Natural killer cell (primary cell): ENCODE results near the gene RASSF5. TPM values are rescaled to one million over a fixed set of nuclear protein-coding genes. Genes with fewer than 3 reads are reported as not detected.

Experiments
- ATAC-seq, 3 donors: fragments of 150-1000 bp in 2 of 3; fragments of 200-7000 bp in 1 of 3; cut with Tn5 transposase; 1 replicate in 1 of 3; 2 replicates in 2 of 3; pipeline ENCODE4 v1.10.0; 2021; ENCODE audit warnings: mild to moderate bottlenecking in 2 of 3, moderate library complexity in 2 of 3
- DNase-seq, 2 donors: peaks; one replicate each; pipeline versions ENCODE4 v3.0.0 to v3.0.0-alpha.2; 2013 to 2021; ENCODE audit warnings: mixed read lengths in 1 of 2
- H3K27ac ChIP-seq: one replicate; pipeline ENCODE4 v1.5.1; 2013; ENCODE audit warnings: mild to moderate bottlenecking, low read length
- H3K27me3 ChIP-seq: one replicate; pipeline ENCODE4 v1.6.1; 2013; ENCODE audit warnings: low read length; ENCODE audit not compliant: control insufficient read depth, insufficient read depth
- H3K36me3 ChIP-seq: one replicate; pipeline ENCODE4 v1.6.1; 2013; ENCODE audit warnings: low read length; ENCODE audit not compliant: control insufficient read depth, insufficient read depth
- H3K4me1 ChIP-seq: one replicate; pipeline ENCODE4 v1.6.1; 2013; ENCODE audit warnings: low read length; ENCODE audit not compliant: control insufficient read depth, insufficient read depth
- H3K4me3 ChIP-seq: one replicate; pipeline ENCODE4 v1.5.1; 2013; ENCODE audit warnings: low read length
- H3K9me3 ChIP-seq: one replicate; pipeline ENCODE4 v1.6.1; 2013; ENCODE audit warnings: low read length; ENCODE audit not compliant: control insufficient read depth, insufficient read depth
- H3K27ac Mint-ChIP-seq, 2 donors: one replicate each; pipeline ENCODE4 v1.8.0; 2022; ENCODE audit warnings: mild to moderate bottlenecking in 2 of 2, mixed read lengths in 2 of 2, moderate library complexity in 1 of 2
- H3K27me3 Mint-ChIP-seq, 2 donors: one replicate each; pipeline ENCODE4 v1.8.0; 2022; ENCODE audit warnings: low read depth in 2 of 2, mixed read lengths in 2 of 2
- H3K36me3 Mint-ChIP-seq: one replicate; pipeline ENCODE4 v1.8.0; 2022; ENCODE audit warnings: mixed read lengths
- H3K4me1 Mint-ChIP-seq, 2 donors: one replicate each; pipeline ENCODE4 v1.8.0; 2022; ENCODE audit warnings: mixed read lengths in 2 of 2
- H3K4me3 Mint-ChIP-seq: one replicate; pipeline ENCODE4 v1.8.0; 2022; ENCODE audit warnings: mild to moderate bottlenecking, moderate library complexity, mixed read lengths
- H3K9me3 Mint-ChIP-seq, 2 donors: one replicate each; pipeline ENCODE4 v1.8.0; 2022; ENCODE audit warnings: mixed read lengths in 2 of 2
- CTCF ChIP-seq: fragments of 200-600 bp; IDR thresholded peaks from one replicate; pipeline ENCODE4 v1.8.0; 2022; ENCODE audit warnings: antibody characterized with exemption
- WGBS: methylation state at CpG from one replicate; pipeline ENCODE4 v1.1.7; 2013; ENCODE audit warnings: missing lambda C conversion rate; ENCODE audit not compliant: insufficient coverage; 5-methylcytosine and 5-hydroxymethylcytosine counted together
- intact Hi-C: fragments of 100-400 bp; cut with micrococcal nuclease; formaldehyde crosslinking; loops from one replicate; pipeline ENCODE4 v1.14.2; 2022
- total RNA-seq, 4 donors: library from RNA; stranded (reverse); fragments of 120-200 nt in 1 of 4; gene quantifications; one replicate each; pipeline versions ENCODE4 v1.2.3 to v1.2.4, GENCODE V29; 2013 to 2022

RASSF5 gene
- total RNA-seq, 3 donors from 2014 or later (not counting 1 experiment from before 2014, with no cell fraction given), result 231 to 333 (median 279) TPM

- Mint-ChIP-seq H3K9me3 (no peaks in the 10 kb centered on the region), H3K4me3 (no peak overlapping the region), H3K27me3 (no peaks in the 10 kb centered on the region), H3K27ac (no peak overlapping the region), H3K4me1 (peaks cover 7 to 9% of the 10 kb centered on the region in 2 donors), H3K36me3 (peaks cover 6% of the 10 kb centered on the region)
- Histone ChIP-seq H3K27ac (no peak overlapping the region), H3K4me3 (no peak overlapping the region), H3K4me1 (peaks cover 8% of the 10 kb centered on the region), H3K9me3 (no peaks in the 10 kb centered on the region), H3K27me3 (no peaks in the 10 kb centered on the region), H3K36me3 (peaks cover 56% of the 10 kb centered on the region)
- TF ChIP-seq CTCF, result no peak
- intact Hi-C loops, result loop anchor here (1.0 kb wide), 2 partner anchors 92 to 173 kb away; no protein-coding TSS in a partner anchor
- DNase-seq (no peak), ATAC-seq (no peak)
- 89% methylated on average over 12 of the region's 12 CpGs for WGBS
Measured at GRCh38 chr1:206490771-206491405, 16.4 kb upstream of the RASSF5 start.

DNA sequence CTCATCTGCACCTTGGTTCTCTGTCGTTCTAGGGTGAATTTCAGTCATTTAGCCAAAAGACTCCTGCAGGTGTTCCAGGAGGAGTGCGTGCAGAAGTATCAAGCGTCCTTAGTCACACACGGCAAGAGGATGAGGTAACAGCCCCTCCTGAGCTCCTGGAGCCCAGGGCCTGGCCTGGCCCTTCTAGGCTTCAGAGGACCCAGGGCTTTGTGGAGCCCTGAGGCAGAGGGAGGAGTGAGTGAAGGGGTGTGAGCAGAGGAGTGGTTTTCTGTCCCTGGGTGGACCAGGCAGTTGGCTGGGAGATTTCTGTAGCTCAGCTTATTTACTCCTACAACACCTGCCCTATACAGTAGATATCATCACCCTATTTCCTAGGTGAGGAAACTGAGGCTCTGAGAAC is 15.7 kb upstream of the RASSF5 start:
- H3K27me3 Mint-ChIP-seq, result no peaks in the 10 kb centered on the region
- H3K9me3 Mint-ChIP-seq, result no peaks in the 10 kb centered on the region
- no peak overlapping the region for H3K4me3 Mint-ChIP-seq
- H3K36me3 ChIP-seq, result peaks cover 54% of the 10 kb centered on the region
- H3K27ac Mint-ChIP-seq, result no peak overlapping the region
- intact Hi-C loops, result no loop called here
- H3K36me3 Mint-ChIP-seq, result peaks cover 6% of the 10 kb centered on the region
- H3K4me3 ChIP-seq, result no peak overlapping the region
- no peak for ATAC-seq
- no peaks in the 10 kb centered on the region for H3K27me3 ChIP-seq
- no peak overlapping the region for H3K27ac ChIP-seq
- no peak for TF ChIP-seq CTCF
- H3K4me1 ChIP-seq, result peaks cover 15% of the 10 kb centered on the region
- H3K9me3 ChIP-seq, result no peaks in the 10 kb centered on the region
- peaks cover 12 to 16% of the 10 kb centered on the region in 2 donors for H3K4me1 Mint-ChIP-seq
- WGBS, result 88% methylated on average over 4 of the region's 4 CpGs
- no peak for DNase-seq

DNA sequence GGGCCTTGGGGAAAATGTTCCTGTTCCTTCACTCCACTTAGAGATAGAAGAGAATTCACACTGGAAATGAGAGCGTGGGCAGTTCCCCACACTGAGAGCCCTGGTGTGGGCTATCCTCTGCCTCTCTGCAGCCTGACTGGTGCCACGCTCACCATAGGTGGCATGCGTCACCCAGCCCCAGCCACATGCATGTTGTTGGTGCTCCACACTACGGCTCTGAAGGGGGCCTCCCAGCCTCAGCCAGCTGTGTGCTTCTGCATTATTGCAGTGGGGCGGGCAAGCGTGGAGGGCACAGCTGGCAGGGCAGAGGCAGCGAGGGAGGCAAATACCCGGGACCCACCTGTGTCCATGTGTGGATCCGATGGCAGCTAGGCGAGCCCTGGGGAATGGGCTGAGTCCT is 14.7 kb upstream of the RASSF5 start:
- 98% methylated on average over 10 of the region's 10 CpGs for WGBS
- peaks cover 14 to 18% of the 10 kb centered on the region in 2 donors for H3K4me1 Mint-ChIP-seq
- no peaks in the 10 kb centered on the region for H3K27me3 Mint-ChIP-seq
- Histone ChIP-seq H3K4me1 (peaks cover 23% of the 10 kb centered on the region), H3K9me3 (no peaks in the 10 kb centered on the region), H3K36me3 (peaks cover 51% of the 10 kb centered on the region), H3K27me3 (no peaks in the 10 kb centered on the region), H3K4me3 (no peak overlapping the region), H3K27ac (no peak overlapping the region)
- no peak for TF ChIP-seq CTCF
- intact Hi-C loops, result no loop called here
- H3K4me3 Mint-ChIP-seq, result no peak overlapping the region
- DNase-seq (no peak), ATAC-seq (no peak)
- no peak overlapping the region for H3K27ac Mint-ChIP-seq
- peaks cover 6% of the 10 kb centered on the region for H3K36me3 Mint-ChIP-seq
- H3K9me3 Mint-ChIP-seq, result no peaks in the 10 kb centered on the region

GRCh38 chr1:206493279-206493678 is 14.1 kb upstream of the RASSF5 start:
- intact Hi-C loops, result no loop called here
- TF ChIP-seq CTCF, result no peak
- Histone ChIP-seq H3K36me3 (peaks cover 46% of the 10 kb centered on the region), H3K9me3 (no peaks in the 10 kb centered on the region), H3K4me1 (peaks cover 23% of the 10 kb centered on the region), H3K27me3 (no peaks in the 10 kb centered on the region), H3K27ac (no peak overlapping the region), H3K4me3 (no peak overlapping the region)
- ATAC-seq (no peak), DNase-seq (no peak)
- WGBS, result 97% methylated on average over 9 of the region's 9 CpGs
- Mint-ChIP-seq H3K9me3 (no peaks in the 10 kb centered on the region), H3K27ac (no peak overlapping the region), H3K4me1 (peaks cover 14 to 18% of the 10 kb centered on the region in 2 donors), H3K4me3 (no peak overlapping the region), H3K27me3 (no peaks in the 10 kb centered on the region), H3K36me3 (peaks cover 6% of the 10 kb centered on the region)
